Left cardiac atrium (tissue), 4 donors: ENCODE results near the gene IPO11. TPM values are rescaled to one million over a fixed set of nuclear protein-coding genes. Genes with fewer than 3 reads are reported as not detected.
A peak's percentile ranks its signal among the peaks of the same experiment; 100 is the strongest.

Experiments
- ATAC-seq, 2 donors: fragments of 200-7000 bp; cut with Tn5 transposase; one replicate each; pipeline ENCODE4 v1.9.1; 2020; ENCODE audit warnings: mild to moderate bottlenecking in 2 of 2, moderate library complexity in 2 of 2
- DNase-seq: peaks from one replicate; pipeline ENCODE4 v3.0.0-alpha.2; 2020
- intact Hi-C, 2 donors: fragments of 100-400 bp; cut with DNase I; formaldehyde crosslinking; loops; one replicate each; pipeline versions ENCODE4 v1.14.1 to v1.15.1; 2022 to 2023
- total RNA-seq, 2 donors: library from RNA; stranded (reverse); fragmentation: NEBNext Ultra II Directional; extraction: Animal tissue kit (Norgen Biotek cat#: 25700); gene quantifications; one replicate each; pipeline ENCODE4 v1.2.1, GENCODE V29; 2021
- donor health status: DM: no; HTN: yes; CAD: no.
- donor health status: DM: no; HTN: yes; CAD: no; lungs with severe emphysema.
- donor health status: DM: yes; HTN: yes; CAD: no.
- donor health status: Dilated cardiomyopathy.

The IPO11 gene
- total RNA-seq, 2 donors from 2014 or later = 22.9 to 25.4 TPM

DNA sequence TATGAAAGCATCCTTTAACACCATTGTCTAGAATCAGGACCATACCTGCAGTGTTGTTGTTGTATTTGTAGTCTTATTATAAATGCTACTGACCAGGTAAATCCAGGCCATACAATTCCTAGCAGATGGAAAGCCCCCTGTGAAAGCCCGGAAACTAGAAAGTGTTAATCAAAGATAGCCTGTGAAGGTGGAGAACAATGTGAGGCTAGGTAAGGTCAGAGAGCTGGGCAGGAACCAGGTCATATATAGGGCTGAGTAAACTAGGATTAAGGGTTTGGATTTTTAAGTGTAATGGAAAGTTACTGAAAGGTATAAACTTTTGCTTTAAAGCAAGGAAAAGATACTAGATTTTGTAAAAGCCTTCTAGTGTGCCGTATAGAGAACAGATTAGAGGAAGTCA is 172.7 kb downstream of the IPO11 start:
- intact Hi-C loops = no loop called here
- ATAC-seq = peak in 1 of 2 donors; percentile 32
- no peak for DNase-seq

DNA sequence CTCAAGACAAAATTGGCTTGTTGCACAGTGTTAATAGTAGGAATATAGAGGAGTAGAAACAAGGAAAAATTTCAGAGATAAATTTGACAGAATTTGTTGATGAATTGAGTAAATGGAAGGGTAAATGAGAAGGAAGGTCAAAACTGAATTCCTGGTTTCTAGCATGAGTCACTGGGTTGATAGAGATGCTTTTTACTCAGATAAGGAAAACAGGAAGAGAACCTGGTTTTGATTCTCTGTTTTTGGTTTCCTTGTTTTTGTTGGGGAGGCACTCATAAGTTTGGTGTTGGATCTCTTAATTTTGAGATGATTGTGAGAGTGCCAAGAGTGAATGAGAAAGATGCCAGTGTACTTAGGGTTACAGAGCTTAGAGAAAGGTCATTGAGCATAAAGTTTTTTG is 173.2 kb downstream of the IPO11 start:
- peak in 1 of 2 donors; percentile 79 for ATAC-seq
- intact Hi-C loops = no loop called here
- no peak for DNase-seq

DNA sequence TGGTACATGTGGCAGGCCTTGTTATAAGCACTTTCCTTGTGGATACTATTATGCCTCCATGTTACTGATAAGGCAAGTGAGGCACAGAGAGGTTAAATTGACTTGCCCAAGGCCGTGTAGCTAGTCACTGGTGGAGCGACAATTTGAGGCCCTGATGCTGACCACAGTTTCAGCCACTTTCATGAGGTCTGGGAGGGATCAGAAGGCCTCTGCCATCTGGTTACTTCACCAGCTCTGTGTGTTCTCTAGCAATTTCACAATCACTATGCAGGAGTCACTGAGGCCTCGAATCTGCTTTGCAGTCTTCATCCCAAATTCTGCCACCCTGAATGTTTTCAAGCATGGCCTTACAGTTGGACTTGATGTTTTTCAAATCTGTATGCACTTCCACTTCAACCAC is 175.2 kb downstream of the IPO11 start:
- no peak for ATAC-seq
- no peak for DNase-seq
- intact Hi-C loops = no loop called here

DNA sequence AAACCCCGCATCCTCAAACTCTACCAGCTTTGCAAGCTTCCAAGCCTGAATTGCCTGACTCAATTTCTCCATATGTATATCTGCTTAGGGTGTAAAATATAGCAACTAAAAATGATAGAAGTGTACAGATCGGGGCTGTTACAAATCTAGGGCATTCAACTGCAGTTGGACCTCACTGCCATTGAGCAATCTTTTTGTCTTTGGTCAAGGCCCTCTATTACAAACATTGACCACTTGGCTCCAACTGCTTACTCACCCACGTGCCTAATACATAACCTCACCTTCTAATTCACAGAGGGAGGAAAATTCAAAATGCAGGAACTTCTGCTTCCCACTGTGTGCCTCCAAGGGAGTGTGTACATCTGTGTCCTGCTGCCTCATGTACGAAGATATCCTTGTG is 176.1 kb downstream of the IPO11 start:
- intact Hi-C loops = no loop called here
- DNase-seq = no peak
- no peak for ATAC-seq

DNA sequence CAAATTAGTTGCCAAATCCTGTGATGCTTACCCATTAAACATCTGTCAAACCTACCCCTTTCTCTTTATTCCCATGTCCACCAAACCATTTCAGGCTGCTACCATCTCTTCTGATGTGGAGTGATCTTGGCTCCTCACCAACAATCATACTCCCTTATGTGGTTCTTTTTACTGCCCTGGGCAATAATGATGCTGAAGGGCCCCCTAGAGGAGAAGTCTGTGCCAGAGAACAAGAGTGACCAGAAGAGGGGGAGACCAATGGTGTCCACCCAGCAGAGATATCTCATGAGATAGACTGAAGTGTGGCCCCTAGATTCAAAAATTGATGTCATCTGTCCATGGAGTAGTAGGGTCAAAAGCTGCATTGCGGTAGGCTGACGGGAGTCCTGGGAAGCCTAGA is 176.9 kb downstream of the IPO11 start:
- no peak for DNase-seq
- intact Hi-C loops = no loop called here
- no peak for ATAC-seq

DNA sequence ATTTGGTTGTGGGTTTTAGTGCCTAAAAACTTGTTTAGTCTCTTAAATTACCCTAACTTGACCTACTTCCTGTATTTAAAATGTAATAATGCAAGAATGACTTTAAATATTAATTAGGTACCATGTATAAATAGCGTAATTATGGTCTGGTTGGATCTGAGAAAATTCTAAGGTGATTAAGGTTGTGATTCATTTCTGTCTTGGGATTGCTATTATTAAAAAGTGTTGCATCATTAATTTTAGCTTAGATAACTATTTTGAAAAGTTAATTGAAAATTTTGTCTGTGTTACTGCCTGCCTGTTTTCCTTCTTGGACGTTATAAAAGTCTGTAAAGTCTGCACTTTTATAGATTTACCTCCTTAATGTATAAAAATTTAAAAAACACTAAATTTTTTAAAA is 177.8 kb downstream of the IPO11 start:
- ATAC-seq = no peak
- intact Hi-C loops = no loop called here
- DNase-seq = no peak

DNA sequence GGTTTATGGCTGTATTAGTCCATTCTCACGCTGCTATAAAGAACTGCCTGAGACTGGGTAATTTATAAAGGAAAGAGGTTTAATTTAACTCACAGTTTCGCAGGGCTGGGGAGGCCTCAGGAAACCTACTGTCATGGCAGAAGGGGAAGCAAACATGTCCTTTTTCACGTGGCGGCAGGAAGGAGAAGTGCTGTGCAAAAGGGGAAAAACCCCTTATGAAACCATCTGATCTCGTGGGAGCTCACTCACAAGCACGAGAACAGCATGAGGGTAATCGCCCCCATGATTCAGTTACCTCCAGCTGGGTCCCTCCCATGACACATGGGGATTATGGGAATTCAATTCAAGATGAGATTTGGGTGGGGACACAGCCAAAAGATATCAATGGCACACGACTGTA is 180.0 kb downstream of the IPO11 start:
- ATAC-seq = no peak
- intact Hi-C loops = no loop called here
- DNase-seq = no peak

DNA sequence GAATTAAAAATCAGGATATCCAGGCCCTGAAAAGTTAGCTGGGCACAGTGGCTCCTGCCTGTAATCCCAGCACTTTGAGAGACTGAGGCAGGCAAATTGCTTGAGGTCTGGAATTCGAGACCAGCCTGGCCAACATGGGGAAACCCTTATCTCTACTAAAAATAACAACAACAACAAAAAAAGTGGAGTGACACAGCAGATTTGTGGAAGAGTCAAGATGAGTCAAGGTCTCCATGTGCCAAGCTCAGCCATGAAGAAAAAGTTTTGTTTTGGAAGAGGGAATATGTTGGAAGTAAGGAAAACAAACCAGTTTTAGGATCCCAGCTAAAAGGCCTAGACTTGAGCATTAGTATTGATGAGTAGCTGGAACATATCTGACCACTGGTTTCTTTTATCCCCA is 180.8 kb downstream of the IPO11 start:
- intact Hi-C loops = no loop called here
- DNase-seq = no peak
- ATAC-seq = no peak

DNA sequence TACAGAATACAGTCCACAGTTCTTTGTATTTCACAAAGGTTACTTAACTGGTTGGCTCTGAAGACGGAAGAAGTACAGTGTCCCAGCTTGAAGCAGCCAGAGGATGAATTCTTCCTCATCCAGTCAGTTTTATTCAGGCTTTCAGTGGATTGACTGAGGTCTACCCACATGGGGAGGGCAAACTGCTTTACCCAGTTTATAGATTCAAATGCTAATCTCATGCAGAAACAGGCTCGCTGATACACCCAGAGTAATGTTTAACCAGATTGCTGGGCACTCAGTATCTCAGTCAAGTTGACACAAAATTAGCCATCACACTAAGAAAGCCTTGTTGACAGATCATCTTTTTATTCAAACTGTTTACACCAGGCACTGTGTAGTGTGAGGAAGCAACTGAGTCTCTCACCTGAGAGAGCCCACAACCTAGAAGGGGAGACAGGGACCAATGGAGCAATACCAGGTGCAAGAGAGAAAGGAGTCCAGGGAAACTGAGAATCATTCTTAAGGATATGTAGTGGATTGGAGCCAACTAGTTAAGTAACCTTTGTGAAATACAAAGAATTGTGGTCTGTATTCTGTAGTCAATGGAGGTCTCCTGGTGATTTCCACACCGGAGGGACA is 181.9 kb downstream of the IPO11 start:
- ATAC-seq = no peak
- intact Hi-C loops = no loop called here

DNA sequence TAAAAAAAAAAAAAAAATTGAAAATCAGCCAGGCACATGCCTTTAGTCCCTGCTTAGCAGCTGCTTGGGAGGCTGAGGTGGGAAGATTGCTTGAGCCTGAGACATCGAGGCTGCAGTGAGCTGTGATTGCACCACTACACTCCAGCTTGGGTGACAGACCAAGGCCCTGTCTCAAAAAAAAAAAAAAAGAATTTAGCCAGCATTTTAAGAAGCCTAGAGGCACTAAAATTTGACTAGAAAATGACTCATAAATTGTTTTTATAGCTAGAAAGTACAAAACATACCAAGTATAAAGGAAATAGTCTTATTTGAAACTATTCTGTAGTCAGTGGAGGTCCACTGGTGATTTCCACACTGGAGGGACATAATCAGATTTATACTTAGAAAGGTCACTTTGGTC is 183.5 kb downstream of the IPO11 start:
- DNase-seq (no peak), ATAC-seq (no peak)
- intact Hi-C loops = no loop called here

More for the DNA sequence above, 181.9 kb downstream of the IPO11 start:
- no peak for DNase-seq

DNA sequence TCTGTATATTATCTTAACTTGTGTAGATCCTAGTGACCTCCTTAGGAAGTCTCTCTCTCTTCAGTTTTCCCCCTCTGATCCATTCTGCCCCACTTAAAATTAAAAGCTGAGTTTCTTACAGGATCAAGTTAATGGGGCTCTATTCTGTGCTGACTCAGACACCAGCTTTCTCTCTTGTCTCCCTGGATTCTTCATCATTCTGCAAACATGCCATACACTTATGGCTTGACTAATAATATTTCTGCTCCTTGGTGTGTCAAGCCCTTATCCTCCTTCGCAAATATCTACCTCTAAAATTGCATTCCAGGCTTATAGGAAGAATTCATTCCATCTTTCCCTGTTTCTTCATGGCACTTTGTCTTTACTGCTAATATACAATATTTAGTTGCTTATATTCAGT is 184.1 kb downstream of the IPO11 start:
- intact Hi-C loops = no loop called here
- DNase-seq (no peak), ATAC-seq (no peak)

DNA sequence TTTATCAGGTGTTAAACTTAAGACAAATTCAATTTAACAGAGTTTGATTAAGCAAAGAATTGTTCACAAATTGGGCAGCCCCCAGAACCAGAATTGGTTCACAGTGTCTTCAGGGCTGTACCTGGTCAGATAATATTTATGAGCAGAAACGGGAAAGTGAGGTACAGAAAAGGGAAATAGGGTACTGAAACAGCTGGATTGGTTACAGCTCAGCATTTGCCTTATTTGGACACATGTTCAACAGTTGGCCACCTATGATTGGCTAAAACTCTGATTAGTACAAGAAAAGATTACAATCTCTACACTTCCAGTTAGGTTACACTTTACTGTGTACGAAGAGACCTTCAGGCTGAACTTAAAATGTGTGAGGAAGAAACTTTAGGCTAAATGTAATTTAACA is 184.8 kb downstream of the IPO11 start:
- no peak for ATAC-seq
- DNase-seq = no peak
- intact Hi-C loops = no loop called here

DNA sequence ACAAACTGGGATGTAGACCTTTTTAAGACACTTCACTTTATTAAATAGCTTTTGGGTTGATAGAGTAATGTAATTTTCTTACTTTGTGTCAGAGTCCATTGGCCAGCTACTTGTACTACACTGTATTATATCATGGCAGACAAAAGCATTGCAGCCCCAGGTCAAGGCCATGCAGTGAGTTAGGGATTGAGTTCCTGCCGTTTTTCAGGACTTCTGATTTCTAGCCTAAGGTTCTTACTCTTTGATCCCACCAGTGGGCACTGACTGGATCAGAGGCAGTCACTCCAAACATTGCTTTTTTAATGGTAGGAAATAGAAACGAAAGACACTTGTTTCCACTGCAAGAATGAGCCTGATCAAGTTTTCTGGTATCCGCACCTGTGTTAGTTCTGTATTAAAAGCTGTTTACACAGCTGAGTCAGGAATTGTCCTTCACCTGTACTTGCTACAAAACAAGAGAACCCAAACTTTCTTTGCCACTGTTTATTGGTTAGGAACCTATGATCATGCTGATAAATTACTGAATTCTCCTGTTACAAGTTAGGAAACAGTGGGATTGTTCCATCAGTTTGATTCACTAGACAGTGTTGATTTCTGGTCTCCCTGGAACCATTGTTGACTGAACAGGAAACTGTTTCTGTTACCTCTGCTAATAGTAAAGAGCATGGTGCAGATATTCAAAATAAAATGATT is 188.1 kb downstream of the IPO11 start:
- no peak for ATAC-seq

DNA sequence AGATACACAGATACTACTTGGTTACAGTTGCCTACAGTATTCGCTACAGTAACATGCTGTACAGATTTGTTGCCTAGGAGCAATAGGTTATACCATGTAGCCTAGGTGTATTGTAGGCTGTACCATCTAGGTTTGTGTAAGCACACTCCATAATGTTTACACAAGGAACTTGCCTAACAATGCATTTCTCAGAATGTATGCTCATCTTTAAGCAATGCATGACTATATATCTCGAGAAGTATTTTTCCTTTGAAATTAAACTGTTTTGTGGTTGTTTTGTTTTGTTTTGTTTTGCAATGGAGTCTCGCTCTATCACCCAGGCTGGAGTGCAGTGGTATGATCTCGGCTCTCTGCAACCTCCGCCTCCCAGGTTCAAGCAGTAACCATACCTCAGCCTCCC is 191.4 kb downstream of the IPO11 start:
- ATAC-seq (no peak), DNase-seq (no peak)
- intact Hi-C loops = no loop called here

More for the DNA sequence above, 188.1 kb downstream of the IPO11 start:
- intact Hi-C loops = no loop called here
- DNase-seq = no peak

DNA sequence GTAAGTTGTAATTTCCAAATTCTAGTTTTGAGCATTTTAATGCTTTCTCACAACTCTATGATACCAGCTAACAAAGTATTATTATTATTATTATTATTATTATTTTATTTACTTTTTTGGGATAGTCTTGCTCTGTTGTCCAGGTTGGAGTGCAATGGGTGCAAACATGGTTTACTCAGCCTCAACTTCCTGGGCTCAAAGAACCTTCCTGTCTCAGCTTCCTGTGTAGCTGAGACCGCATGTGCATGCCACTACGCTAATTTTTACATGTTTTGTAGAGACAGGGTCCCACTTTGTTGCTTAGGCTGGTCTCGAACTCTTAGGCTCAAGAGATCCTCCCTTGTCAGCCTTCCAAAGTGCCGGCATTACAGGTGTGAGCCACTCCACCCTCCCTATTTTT is 193.1 kb downstream of the IPO11 start:
- ATAC-seq = no peak
- intact Hi-C loops = no loop called here
- DNase-seq = no peak

DNA sequence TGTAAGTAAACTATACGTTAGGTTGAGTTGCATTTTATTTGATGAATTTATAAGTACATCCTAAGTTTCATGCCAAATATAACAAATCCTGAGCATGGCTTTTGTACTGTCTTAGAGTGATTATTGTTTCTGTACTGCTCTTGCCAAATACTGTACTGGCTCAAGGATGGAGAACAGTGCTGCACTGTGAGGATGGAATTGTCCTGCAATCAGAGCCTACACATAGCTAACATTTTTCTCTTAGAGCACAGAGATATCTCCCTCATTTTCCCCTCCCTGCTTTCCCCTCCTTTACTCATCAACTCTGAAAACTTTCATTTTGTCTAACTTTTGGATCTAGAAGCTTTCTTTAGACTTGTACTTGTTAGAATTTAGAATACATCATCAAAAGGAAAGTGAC is 194.3 kb downstream of the IPO11 start:
- DNase-seq (no peak), ATAC-seq (peak; percentile 65 to 76)
- intact Hi-C loops = no loop called here

DNA sequence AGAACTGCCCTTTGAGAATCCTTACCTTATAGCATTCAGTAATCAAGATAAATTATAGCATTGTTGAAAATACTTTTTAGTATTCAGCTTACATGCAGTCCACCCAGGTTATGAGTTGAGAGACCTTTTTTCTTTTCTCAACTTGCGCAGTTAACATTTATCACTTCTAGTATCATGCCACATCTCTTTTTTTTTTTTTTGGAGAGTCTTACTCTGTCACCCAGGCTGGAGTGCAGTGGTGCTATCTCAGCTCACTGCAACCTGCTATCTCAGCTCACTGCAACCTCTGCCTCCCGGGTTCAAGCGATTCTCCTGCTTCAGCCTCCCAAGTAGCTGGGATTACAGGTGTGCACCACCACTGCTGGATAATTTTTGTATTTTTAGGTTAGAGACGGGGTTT is 195.1 kb downstream of the IPO11 start:
- no peak for DNase-seq
- intact Hi-C loops = no loop called here
- no peak for ATAC-seq

DNA sequence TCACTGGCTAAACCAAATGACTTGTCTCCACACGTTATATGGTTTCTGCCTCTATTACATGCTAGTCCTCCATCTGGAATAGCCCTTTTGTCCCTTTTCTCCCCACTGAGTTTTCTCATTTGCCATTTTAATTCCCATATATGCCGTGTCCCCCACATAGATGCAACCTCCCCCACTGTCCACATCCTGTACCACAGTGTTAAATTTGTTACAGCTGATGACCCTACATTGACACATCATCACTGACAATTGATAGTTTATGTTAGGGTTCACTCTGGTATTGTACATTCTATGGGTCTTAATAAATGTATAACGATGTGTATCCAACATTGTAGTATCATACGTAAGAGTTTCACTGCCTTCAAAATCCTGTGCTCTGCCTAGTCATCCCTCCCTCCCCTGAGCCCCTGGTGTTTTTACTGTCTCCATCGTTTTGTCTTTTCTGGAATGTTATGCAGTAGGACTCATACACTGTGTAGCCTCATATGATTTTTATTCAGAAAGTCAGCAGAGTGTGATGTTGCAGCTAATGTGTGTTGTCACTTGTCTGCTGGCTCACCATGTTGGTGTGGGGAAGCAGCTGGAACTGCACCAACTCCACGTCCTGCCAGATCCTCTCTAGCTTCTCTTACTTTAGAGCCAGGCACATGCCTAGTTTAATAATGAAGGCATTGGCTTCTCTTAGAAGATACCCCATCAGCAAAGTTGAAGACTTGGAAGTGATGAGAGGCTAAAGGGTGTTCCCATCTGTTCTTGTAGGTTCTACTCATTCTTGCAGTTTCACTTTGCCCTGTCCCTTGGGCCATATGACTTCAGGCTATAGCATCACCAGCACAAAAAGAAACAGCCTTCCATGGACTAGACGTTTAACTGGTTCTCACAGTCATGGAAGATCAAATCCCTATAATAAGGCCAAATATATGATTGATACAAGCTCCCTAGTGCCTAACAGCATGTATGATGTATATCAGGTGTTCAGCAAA is 196.3 kb downstream of the IPO11 start:
- DNase-seq (peak; percentile 25), ATAC-seq (peak; percentile 53 to 57)
- intact Hi-C loops = no loop called here

DNA sequence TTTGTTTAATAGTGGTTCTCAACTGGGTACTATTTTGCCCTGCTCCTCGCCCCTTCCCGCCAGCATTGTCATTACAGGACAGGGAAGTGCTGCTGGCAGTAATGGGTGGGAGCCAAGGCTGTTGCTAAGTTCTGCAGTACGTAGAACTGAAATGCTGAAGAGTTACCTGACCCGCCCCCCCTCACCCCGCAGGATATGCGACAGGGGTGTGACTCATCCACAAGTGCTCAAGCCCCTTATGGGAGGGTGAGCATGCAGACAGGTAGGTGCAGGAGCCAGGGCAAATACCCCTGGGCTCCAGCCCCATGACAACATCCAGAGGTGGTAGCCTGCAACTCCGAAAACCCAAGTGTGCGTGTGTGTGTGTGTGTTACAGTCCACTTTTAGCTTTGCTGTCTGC is 201.8 kb downstream of the IPO11 start:
- ATAC-seq (no peak), DNase-seq (no peak)
- intact Hi-C loops = no loop called here

DNA sequence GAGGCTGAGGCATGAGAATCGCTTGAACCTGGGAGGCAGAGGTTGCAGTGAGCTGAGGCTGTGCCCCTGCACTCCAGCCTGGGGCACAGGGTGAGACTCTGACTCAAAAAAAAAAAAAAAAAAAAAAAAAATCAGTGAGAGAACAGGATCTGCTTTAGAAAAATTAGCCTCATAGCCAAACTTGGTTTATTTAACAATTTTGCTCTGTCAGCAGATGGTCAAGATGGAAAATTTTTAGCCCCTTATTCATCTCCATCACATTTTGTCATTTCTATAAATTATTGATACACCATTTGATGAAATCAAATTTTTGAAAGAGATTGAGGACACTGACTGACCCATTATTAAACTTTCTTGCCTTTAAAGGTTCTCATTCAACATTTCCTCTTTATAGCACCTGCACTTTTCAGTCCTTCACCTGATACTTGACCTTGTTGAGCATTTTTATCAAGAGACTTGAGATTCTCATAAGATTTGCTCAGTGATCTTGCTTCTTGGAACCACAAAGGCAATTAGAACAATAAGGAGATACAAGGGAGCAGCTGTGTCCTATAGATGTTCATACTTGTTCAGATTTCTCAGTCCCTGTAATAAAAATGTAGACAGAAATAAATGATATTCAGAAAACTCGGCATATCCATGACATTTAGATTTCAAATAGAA is 204.2 kb downstream of the IPO11 start:
- intact Hi-C loops = no loop called here
- DNase-seq (no peak), ATAC-seq (no peak)
